CD4-positive, alpha-beta T cell treated with Interleukin-17A for 1 hour (primary cell): ENCODE measurements around the gene ZNF557.

Experiments
- DNase-seq: peaks from one replicate; pipeline ENCODE4 v3.0.0-alpha.2; 2020

Gene ZNF557

DNA sequence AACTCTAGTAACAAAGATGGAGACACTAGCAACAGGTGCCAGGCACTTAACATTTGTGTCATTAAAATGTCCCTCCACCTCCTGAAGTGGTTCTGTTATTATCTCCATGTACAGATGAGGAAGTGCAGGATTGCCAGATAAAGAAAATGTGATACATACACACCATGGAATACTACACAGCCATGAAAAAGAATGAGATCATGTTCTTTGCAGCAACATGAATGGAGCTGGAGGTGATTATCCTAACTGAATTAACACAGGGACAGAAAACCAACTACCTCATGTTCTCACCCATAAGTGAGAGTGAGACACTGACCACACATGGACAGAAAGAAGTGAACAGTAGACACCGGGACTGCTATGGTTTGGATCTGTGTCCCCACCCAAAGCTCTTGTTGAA lies 60.5 kb downstream of the ZNF557 start:
- no peak for DNase-seq

DNA sequence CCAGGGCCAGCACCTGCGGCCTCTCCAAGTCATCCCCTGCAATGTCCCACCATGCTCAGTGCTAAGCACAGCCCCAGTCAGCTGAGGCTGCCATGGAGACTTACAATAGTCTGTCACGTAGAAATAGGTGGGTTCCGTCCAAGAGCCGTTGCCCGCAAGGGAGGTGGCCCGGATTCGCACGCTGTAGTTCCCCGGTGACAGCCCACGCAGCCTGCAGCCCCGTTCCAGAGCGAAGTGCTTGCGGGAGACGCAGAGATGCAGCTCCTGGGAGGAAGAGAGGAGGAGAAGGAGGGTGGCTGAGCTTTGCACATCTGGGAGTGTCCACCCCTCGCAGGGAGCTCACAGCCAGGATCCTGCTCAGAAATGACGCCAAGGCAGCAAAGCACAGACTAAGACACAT lies 62.6 kb downstream of the ZNF557 start:
- DNase-seq, result no peak

DNA sequence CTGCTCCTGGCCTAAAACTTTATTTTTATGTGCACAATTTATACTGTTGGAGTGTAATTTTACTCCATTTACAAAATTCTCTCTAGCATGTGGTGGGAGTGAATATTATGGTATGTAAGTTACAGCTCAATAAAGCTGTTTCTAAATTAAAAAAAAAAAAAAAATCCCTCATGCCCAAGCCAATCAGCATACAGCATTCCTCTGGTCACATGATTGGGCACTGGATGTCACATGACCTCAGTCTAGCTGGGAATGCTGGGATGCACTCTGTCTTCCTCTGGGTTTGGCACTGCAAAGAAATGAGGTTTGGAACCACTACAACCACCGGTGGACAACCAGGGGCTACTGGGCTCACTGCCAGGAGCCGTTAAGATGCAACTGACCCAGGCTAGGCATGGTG lies 67.6 kb downstream of the ZNF557 start:
- no peak for DNase-seq
